ENCODE data around the gene SLC35F1.

Gene SLC35F1

GRCh38 chr6:117908246-117909068 is 1.4 kb downstream of the SLC35F1 start (continued):
- TF ChIP-seq ZNF600 (tag by site-specific recombination; IDR thresholded peaks at IDR 0.05) (peak; percentile 92), ZNF302 (tag by site-specific recombination; IDR thresholded peaks at IDR 0.05; ENCODE audit: low read depth) (no peak), GLIS1 (tag by site-specific recombination; IDR thresholded peaks at IDR 0.05) (no peak), ZNF10 (tag by site-specific recombination; IDR thresholded peaks at IDR 0.05) (no peak), ZNF16 (tag by site-specific recombination; IDR thresholded peaks at IDR 0.05; ENCODE audit: low read depth) (0 out of 2 replicates have a peak, but pooled peaks have one; percentile 6), ZNF148 (tag by site-specific recombination; IDR thresholded peaks at IDR 0.05; ENCODE audit: borderline replicate concordance) (no peak), INSM2 (tag by site-specific recombination; IDR thresholded peaks at IDR 0.05) (0 out of 2 replicates have a peak, but pooled peaks have one; percentile 42), ZNF155 (tag by site-specific recombination; IDR thresholded peaks at IDR 0.05) (no peak), ZNF514 (tag by site-specific recombination; IDR thresholded peaks at IDR 0.05) (no peak), RBAK (tag by site-specific recombination; IDR thresholded peaks at IDR 0.05) (no peak), ZNF26 (tag by site-specific recombination; IDR thresholded peaks at IDR 0.05) (no peak), ZNF529 (tag by site-specific recombination; IDR thresholded peaks at IDR 0.05; ENCODE audit: insufficient replicate concordance) (no peak), ZNF747 (tag by site-specific recombination; IDR thresholded peaks at IDR 0.05) (no peak), KLF17 (tag by site-specific recombination; IDR thresholded peaks at IDR 0.05) (no peak), ZNF692 (tag by site-specific recombination; IDR thresholded peaks at IDR 0.05) (no peak; the same call in none of the 2 replicates), ZNF350 (tag by site-specific recombination; IDR thresholded peaks at IDR 0.05) (no peak), ZNF558 (tag by site-specific recombination; IDR thresholded peaks at IDR 0.05) (no peak), ZNF239 (tag by site-specific recombination; IDR thresholded peaks at IDR 0.05) (no peak), ZNF629 (tag by site-specific recombination; IDR thresholded peaks at IDR 0.05) (peak; percentile 28; the same call in 1 of the 2 replicates), ZNF791 (tag by site-specific recombination; IDR thresholded peaks at IDR 0.05) (no peak), ZNF184 (tag by site-specific recombination; IDR thresholded peaks at IDR 0.05) (no peak), ZNF423 (tag by site-specific recombination; IDR thresholded peaks at IDR 0.05) (0 out of 2 replicates have a peak, but pooled peaks have one; percentile 14), ZNF146 (tag by site-specific recombination; IDR thresholded peaks at IDR 0.05) (no peak), ZNF488 (tag by site-specific recombination; IDR thresholded peaks at IDR 0.05) (no peak), ZSCAN4 (tag by site-specific recombination; IDR thresholded peaks at IDR 0.05) (no peak), EGR2 (tag by site-specific recombination; IDR thresholded peaks at IDR 0.05; ENCODE audit: low read depth) (no peak), ZNF768 (tag by site-specific recombination; IDR thresholded peaks at IDR 0.05) (no peak), ZNF621 (tag by site-specific recombination; IDR thresholded peaks at IDR 0.05) (no peak)
